Esophagus muscularis mucosa (tissue), 3 donors: Measurements from ENCODE around the gene XDH.

Experiments
- CTCF ChIP-seq, 3 experiments: fragments of 200-600 bp in 2 of 3; fragments of 450-650 bp in 1 of 3; sonication (generic) in 2 of 3; IDR thresholded peaks; one replicate each; pipeline ENCODE4 v1.5.1; 2017 to 2019; ENCODE audit warnings: antibody characterized with exemption in 3 of 3, mild to moderate bottlenecking in 2 of 3, moderate library complexity in 1 of 3
- POLR2AphosphoS5 ChIP-seq, 2 donors: sonication (generic); formaldehyde crosslinking; IDR thresholded peaks; one replicate each; pipeline ENCODE4 v1.6.1; 2017; ENCODE audit warnings: antibody characterized with exemption in 2 of 2

- no peak for TF ChIP-seq CTCF (IDR thresholded peaks at IDR 0.05)
- TF ChIP-seq POLR2AphosphoS5 (IDR thresholded peaks at IDR 0.05) = no peak
Measured at GRCh38 chr2:31406593-31407385, 7.8 kb downstream of the XDH start.
